ENCODE data around the gene AUNIP. TPM values are rescaled to one million over a fixed set of nuclear protein-coding genes. Genes with fewer than 3 reads are reported as not detected.

AUNIP gene
- total RNA-seq, 3 donors from 2014 or later = 0.28 to 1.5 (median 0.35) TPM

DNA sequence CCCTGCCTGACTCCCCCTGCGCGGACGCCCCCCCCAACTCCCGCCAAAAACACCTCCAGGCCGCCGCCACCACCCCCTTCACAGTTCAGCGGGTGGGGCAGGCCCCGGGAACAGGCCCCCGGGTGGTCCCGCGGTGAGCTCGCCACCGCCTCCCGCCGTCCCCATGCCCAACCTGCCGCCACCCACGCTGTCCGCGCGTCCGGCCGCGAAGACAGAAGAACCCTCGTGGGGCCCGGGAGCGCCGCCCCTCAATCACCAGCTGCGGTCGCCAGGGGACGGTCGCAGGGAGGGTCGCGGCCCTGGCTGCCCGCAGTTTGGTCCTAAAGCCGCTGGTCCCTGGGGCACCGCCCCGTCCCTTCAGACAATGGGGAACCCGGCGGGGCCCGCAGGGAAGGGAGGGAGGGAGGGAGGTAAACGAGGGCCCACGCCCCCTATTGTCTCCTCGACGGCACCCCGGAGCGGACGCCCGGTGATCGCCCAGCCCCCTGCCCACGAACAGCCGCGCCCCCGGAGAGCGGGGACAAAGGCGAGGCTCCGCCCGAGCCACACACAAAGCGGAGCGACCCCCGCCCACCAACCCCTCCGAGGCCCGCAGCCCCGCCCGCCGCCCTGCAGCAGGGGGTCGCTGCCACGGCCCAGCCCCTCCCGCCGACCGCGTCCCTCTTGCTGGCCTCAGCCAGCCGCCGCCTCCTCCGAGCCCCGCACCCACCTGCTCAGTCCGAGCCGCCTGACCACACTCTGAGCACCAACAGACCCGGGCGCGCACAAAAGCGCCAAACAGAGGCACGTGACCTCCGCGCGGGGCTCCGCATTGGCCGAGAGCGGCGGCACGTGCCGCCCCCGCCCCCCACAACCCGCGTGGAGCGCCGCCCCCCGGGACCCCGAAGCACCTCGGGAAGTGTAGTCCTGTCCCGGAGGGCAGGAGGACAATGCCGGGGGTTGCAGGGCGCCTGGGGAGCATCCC, 46.7 kb upstream of the AUNIP start, which contains the start of gene STMN1:
Gene STMN1, minus strand, starts transcription at position 740 of the 964 bp plus-strand sequence. CDS start 1,743 bp downstream, outside the sequence.
- H3K36me3 ChIP-seq (ENCODE audit: low read depth) = no peaks in the 10 kb centered on the region
- intact Hi-C loops (cut with DNase I, micrococcal nuclease) = no loop called here
- H3K4me3 ChIP-seq = peak within 1 kb of the TSS; percentile 44
- DNase-seq (peak; percentile 88 to 94 (median 92)), ATAC-seq (peak; percentile 90)
- TF ChIP-seq, protein P1, sequence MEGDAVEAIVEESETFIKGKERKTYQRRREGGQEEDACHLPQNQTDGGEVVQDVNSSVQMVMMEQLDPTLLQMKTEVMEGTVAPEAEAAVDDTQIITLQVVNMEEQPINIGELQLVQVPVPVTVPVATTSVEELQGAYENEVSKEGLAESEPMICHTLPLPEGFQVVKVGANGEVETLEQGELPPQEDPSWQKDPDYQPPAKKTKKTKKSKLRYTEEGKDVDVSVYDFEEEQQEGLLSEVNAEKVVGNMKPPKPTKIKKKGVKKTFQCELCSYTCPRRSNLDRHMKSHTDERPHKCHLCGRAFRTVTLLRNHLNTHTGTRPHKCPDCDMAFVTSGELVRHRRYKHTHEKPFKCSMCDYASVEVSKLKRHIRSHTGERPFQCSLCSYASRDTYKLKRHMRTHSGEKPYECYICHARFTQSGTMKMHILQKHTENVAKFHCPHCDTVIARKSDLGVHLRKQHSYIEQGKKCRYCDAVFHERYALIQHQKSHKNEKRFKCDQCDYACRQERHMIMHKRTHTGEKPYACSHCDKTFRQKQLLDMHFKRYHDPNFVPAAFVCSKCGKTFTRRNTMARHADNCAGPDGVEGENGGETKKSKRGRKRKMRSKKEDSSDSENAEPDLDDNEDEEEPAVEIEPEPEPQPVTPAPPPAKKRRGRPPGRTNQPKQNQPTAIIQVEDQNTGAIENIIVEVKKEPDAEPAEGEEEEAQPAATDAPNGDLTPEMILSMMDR (IDR thresholded peaks at IDR 0.05) = no peak
- H3K4me1 ChIP-seq (ENCODE audit: low read depth) = no peaks in the 10 kb centered on the region
- H3K9me3 ChIP-seq = no peaks in the 10 kb centered on the region

DNA sequence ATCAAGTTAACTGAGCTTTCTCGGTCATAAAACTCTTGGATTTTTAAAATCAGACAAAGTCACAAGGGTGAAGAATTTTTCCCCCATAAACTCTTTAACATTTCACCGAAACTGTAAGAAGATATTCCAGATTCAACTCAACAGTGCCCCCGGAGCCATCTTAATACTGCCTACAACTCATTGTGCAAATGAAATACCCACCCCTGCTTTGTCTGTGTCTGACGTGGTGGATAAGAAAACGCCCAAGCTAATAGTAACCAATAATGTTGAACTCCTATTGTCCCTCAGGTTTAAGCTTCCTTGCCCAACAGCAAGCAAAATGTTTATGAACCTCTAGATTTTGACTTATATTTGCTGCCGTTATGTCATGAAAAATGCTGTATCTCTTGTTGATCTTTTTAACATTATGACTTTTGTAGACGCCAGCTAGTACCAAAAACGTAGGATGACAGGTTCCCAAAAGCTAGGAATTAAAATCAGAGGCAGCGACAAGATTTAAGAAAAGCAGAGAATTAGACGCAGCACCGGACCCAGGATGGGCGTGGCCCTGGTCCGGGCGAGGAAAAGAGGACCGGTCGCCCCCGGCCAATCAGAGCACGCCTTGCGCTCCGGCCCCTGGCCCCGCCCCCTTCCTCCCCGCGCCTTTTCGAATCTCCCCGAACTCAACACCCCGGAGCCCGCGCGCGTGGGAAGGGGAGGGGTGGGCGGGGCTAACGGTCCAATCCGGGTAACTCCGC, 45.9 kb upstream of the AUNIP start:
- ATAC-seq = peak; percentile 92
- Histone ChIP-seq H3K4me3 (peak overlapping the region; percentile 44), H3K9me3 (no peaks in the 10 kb centered on the region), H3K4me1 (ENCODE audit: low read depth) (no peaks in the 10 kb centered on the region), H3K36me3 (ENCODE audit: low read depth) (no peaks in the 10 kb centered on the region)
- TF ChIP-seq, protein P1 (IDR thresholded peaks at IDR 0.05) = no peak
- DNase-seq = peak; percentile 95 to 97 (median 96)
- intact Hi-C loops (cut with DNase I, micrococcal nuclease) = no loop called here

DNA sequence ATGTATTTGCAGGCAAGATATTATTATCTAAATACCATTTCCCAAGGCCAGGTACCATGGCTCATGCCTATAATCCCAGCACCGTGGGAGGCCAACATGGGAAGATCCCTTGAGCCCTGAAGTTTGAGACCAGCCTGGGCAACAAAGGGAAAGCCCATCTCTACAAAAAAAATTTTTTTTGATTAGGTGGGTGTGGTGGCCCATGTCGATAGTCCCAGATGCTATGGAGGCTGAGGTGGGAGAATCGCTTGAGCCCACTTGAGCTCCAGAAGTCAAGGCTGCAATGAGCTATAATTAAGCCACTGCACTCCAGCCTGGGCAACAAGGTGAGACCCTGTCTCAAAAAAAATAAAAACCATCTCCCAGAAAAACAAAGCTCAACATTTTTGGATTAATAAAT, 44.7 kb upstream of the AUNIP start:
- intact Hi-C loops (cut with DNase I, micrococcal nuclease) = no loop called here
- ATAC-seq = no peak
- Histone ChIP-seq H3K36me3 (ENCODE audit: low read depth) (no peaks in the 10 kb centered on the region), H3K4me3 (no peak overlapping the region), H3K9me3 (no peaks in the 10 kb centered on the region), H3K4me1 (ENCODE audit: low read depth) (no peaks in the 10 kb centered on the region)
- DNase-seq = no peak
- TF ChIP-seq, protein P1 (IDR thresholded peaks at IDR 0.05) = no peak

DNA sequence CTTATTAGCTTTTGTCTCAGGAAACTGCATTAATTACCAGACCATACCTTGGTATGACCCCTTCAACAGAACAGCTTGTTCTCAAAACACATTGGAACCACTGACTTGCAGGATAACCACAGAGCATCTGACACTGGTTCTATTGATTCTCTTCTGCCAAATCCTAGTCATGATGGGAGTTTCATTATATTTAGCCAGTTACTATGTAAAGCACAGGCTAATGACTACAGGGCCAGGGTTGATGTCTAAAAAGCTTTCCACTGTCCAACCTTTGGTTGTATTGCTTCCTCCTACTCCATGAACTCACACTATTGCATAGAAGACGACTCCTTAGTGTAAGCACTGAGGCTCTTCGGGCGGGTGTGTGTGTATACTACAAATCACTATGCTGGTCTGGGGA, 43.2 kb upstream of the AUNIP start:
- Histone ChIP-seq H3K4me1 (ENCODE audit: low read depth) (no peaks in the 10 kb centered on the region), H3K36me3 (ENCODE audit: low read depth) (no peaks in the 10 kb centered on the region), H3K4me3 (no peak overlapping the region), H3K9me3 (no peaks in the 10 kb centered on the region)
- ATAC-seq = no peak
- TF ChIP-seq, protein P1 (IDR thresholded peaks at IDR 0.05) = no peak
- intact Hi-C loops (cut with DNase I, micrococcal nuclease) = no loop called here
- DNase-seq = no peak

DNA sequence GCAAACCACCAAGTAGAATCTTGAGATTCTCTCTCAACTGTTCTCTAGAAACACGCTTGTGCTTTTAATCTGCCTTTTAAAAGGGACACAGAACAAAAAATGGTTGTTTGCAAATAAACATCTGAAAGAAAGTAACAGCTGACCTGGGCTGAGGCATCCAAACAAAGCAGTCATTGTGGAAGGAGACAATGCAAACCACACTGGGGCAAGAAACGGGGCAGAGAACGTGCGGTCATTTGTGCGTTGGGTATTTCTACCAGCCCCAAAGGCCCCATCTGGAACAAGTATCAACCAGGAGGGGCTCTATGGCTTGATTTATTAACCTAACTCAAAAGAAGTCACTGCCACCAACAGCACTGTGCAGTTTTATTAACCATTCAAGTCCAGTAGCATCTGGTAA, 41.0 kb upstream of the AUNIP start:
- no peaks in the 10 kb centered on the region for H3K36me3 ChIP-seq (ENCODE audit: low read depth)
- TF ChIP-seq, protein P1 (IDR thresholded peaks at IDR 0.05) = no peak
- peaks cover 4% of the 10 kb centered on the region for H3K4me1 ChIP-seq (ENCODE audit: low read depth)
- no peak for ATAC-seq
- H3K4me3 ChIP-seq = no peak overlapping the region
- no peak for DNase-seq
- no peaks in the 10 kb centered on the region for H3K9me3 ChIP-seq
- intact Hi-C loops (cut with DNase I, micrococcal nuclease) = no loop called here

Measured in mucosa of descending colon (tissue), 3 donors.